Stimulated activated CD4-positive, alpha-beta T cell treated with anti-CD3 and anti-CD28 coated beads, TNF-alpha, amount 100 ng/mL, for 4 hours (primary cell): Measurements from ENCODE around the gene ZFP36.

Experiments
- DNase-seq, 3 experiments: peaks; one replicate each; pipeline ENCODE4 v3.0.0-alpha.2; 2020; ENCODE audit warnings: low read depth in 3 of 3

The ZFP36 gene

DNA sequence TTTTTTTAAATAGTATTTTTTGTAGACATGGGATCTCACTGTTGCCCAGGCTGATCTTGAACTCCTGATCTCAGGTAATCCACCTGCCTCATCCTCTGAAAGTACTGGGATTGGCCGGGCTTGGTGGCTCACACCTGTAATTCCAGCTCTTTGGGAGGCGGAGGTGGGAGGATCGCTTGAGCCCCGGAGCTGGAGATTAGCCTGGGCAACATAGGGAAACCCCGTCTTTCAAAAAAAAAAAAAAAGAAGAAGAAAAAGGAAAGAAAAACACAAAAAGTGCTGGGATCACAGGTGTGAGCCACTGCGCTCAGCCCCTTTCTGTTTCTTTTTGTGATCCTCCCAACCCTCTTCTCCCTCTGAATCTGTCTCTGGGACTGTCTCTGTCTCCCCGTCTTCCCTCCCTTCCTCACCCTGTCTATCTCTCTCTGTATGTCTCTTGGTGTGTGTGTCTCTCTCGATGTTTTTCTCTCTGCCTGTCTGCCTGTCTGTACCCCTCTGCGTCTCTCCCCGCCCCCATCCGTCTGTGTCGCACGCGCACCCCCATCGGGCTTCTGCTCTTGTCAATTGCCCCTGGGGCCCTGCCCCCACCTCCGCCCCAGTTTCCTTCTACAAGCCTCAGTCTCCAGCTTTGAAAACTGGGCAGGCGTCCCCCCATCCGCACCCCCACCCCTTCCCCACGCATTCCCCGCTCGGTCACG is 540 bp upstream of the ZFP36 start:
- DNase-seq = peak; percentile 82 to 87 (median 82)

DNA sequence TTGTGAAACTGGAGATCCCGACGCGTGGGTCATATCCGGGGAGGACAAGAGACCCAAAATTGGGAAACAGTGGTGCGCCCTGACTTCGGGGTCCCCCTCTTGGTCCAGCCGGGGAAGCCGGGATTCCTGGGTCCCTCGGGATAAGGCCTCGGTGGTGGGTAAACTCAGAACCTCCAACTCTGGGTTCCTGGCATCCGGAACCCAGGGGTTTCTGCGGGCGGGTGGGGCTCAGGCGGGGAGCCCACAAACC is 688 bp downstream of the ZFP36 start:
- peak in 1 of 3 experiments; percentile 45 for DNase-seq

DNA sequence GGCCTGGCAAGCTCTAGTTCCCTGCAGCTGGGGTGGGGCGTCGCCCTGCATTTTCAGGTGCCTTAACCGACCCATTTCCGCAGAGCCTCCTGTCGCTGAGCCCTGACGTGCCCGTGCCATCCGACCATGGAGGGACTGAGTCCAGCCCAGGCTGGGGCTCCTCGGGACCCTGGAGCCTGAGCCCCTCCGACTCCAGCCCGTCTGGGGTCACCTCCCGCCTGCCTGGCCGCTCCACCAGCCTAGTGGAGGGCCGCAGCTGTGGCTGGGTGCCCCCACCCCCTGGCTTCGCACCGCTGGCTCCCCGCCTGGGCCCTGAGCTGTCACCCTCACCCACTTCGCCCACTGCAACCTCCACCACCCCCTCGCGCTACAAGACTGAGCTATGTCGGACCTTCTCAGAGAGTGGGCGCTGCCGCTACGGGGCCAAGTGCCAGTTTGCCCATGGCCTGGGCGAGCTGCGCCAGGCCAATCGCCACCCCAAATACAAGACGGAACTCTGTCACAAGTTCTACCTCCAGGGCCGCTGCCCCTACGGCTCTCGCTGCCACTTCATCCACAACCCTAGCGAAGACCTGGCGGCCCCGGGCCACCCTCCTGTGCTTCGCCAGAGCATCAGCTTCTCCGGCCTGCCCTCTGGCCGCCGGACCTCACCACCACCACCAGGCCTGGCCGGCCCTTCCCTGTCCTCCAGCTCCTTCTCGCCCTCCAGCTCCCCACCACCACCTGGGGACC is 1.2 kb downstream of the ZFP36 start:
- peak in 1 of 3 experiments; percentile 15 for DNase-seq

DNA sequence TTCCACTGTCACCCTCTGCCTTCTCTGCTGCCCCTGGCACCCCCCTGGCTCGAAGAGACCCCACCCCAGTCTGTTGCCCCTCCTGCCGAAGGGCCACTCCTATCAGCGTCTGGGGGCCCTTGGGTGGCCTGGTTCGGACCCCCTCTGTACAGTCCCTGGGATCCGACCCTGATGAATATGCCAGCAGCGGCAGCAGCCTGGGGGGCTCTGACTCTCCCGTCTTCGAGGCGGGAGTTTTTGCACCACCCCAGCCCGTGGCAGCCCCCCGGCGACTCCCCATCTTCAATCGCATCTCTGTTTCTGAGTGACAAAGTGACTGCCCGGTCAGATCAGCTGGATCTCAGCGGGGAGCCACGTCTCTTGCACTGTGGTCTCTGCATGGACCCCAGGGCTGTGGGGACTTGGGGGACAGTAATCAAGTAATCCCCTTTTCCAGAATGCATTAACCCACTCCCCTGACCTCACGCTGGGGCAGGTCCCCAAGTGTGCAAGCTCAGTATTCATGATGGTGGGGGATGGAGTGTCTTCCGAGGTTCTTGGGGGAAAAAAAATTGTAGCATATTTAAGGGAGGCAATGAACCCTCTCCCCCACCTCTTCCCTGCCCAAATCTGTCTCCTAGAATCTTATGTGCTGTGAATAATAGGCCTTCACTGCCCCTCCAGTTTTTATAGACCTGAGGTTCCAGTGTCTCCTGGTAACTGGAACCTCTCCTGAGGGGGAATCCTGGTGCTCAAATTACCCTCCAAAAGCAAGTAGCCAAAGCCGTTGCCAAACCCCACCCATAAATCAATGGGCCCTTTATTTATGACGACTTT is 2.0 kb downstream of the ZFP36 start:
- no peak for DNase-seq

DNA sequence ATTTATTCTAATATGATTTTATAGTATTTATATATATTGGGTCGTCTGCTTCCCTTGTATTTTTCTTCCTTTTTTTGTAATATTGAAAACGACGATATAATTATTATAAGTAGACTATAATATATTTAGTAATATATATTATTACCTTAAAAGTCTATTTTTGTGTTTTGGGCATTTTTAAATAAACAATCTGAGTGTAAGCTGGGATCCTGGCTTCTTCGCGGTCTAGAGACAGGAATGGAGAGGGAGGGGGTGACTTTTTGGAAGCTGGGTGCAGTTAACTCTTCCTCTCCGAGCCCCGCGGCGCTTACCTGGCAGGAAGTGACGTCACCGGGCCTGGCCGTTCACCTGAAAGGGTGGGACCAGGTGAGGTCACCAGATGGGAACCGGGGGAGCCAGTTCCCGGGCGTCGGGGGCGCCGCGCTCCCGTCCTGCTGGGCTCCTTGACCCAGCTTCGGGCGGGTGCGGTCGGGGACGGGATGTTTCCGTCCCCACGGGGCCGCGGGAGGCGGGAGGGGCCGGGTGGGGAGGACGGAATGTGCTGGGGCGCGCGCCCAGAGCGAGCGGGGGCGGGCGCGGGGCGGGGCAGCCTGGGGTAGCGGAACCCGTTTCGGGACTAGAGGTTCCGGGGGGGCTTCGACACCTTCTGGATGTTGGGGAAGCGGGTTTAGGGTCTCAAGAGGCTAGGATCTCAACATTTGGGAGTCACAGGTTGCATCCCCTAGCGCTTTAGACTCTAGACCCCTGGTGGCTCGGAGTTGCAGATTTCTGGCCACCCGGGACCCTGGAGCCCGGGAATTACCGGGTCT is 2.8 kb downstream of the ZFP36 start:
- peak; percentile 71 to 78 (median 73) for DNase-seq

DNA sequence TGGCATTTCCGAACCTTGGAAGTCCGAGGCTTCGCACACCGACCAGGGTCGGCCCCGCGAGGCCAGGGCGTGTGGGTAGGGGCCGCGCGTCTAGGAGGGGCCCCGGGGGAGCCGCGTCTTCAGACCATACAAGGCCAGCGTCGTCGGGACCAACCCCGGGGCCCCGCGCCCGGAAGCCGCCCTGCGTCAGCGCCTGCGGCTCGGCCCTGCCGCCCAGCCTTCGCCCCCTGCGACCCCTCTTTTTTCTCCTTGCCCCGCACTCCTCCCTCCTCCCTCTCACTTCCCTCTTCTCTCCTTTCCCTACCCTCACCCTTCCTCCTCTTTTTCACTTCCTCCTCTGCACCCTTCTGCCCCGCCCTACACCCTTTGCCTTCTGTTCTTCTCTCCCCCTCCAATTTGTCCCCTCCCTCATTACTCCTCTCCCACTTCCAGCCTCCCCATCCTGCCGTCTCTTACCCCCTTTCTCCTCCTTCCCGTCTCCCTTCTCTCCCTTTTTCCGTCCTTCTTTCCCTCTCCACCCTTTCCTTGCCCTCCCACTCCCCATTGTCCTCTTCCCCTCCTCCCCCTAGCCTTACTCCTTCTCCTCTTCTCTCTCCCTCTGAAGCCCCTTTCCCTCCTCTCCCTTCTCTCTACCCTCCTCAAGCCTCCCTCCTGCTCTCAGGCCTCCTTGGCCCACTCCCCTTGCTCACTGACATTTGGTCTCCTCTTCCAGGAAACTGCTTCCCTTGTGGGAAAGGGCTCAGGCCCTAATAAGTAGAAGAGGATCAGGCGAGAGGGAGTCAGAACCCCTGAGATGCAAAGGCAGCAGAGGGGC is 3.6 kb downstream of the ZFP36 start:
- DNase-seq = peak in 1 of 3 experiments; percentile 41

DNA sequence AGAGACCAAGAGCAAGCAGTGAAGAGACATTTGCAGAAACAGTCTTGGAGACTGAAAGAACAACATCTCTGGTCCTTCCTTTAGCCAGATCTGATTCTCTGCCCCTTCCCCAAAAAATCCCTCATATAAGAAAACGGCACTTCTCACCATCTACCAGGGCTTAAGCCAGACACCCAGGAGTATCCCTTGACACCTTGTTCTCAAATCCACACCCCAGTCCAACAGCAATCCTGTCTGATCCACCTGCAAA is 4.1 kb downstream of the ZFP36 start:
- DNase-seq = no peak

DNA sequence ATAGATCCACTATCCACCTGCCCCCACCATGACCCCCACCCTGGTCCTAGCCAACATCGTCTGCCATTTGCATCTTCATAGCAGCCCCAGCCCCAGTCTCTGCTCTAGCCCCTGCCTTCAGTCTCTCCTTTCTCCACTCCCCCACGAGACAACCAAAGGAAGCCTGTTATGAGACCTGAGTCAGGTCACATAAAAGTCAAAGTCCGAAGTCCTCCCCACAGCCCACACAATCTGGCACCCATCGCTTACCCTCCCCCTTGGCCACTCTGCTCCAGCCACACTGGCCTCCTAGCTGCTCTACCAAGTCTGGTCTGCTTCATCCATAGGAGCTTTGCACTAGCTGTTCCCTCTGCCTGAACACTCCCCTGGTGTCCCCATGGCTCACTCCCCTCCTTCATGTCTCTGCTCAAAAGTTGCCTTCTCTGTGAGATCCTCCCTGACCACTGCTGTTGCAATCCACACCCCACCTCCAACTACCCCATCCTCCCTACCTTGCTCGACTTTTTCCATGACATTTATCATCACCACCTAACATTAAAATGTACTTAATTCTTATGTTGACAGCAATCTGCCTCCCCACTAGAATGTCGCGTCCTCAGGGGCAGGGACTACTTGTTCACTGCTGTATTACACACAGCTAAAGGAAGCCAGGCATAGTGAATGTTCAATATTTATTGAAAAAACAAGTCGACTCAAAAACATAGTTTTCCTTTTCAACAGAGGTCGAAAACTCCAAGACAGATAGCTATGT is 4.6 kb downstream of the ZFP36 start:
- DNase-seq = no peak

DNA sequence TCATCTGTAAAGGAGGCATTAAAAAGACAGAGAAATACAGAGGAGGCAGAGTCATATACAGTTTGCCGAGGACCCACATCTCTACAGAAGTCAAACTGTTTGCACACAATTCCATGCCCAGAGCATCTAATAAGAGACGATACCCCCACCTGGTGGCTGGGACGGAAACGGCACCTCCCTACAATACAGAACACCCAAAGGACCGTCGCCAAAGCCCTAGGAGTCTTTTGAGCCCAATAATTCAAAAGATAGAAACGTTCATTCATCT is 5.1 kb downstream of the ZFP36 start:
- DNase-seq = peak; percentile 80 to 87 (median 83)

DNA sequence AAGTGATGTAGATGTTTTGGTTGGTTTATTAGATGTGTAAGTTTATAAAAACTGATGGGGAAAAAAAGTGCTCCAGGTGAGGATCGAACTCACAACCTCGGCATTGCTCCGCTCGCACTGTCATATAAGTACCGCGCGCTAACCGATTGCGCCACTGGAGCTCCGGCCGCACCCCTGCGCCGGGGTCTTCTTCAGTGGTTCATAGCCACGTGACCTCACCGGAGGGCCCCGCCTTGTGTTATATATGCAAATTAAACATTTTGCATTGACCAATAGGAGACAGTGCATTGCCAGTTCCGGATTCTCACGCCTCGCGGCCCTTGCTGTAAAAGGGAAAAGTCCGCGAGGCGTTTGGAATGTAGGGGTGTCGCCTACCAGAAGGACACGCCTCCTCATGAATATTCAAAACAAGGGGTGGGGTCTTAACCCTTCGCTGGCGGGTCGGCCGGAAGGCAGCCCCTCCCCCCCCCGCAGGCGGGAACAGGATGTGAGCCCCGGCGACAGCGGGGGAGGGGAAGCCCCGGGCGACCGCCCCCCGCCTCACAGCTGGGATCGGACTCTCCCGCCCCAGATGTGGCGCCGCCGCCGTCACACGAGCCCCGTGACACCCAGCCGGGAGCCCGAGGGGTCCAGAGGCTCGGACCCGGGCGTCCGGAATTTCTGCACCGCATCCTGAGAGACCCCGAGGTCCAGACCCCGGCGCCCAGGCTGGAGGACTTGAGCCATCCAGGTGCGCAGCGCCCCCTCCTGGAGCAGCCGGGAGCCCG is 5.6 kb downstream of the ZFP36 start, which contains the start of gene PLEKHG2:
PLEKHG2 (plus strand) TSS at position 570 of the 767 bp plus-strand sequence. CDS start 1,418 bp downstream, outside the sequence.
- DNase-seq = peak; percentile 92 to 99 (median 97)

DNA sequence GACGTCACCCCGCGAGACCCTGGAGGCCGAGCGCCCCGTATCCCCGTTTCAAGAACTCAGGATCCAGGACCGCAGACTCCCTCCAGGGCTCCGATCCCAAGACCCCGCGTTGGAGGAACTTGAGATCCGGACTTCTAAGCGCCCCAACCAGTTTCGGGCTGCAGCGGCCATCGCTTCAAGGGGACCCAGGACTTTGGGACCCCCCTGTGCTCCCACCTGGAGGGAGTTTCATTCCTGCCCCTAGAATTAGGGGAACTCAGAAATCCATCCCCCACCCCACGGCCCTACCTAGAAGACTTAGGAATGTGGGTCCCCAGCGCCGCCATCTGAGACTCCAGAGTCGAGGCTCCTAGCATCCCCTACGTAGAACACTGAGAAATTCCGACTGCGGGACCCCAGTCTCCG is 6.2 kb downstream of the ZFP36 start:
- DNase-seq = no peak

DNA sequence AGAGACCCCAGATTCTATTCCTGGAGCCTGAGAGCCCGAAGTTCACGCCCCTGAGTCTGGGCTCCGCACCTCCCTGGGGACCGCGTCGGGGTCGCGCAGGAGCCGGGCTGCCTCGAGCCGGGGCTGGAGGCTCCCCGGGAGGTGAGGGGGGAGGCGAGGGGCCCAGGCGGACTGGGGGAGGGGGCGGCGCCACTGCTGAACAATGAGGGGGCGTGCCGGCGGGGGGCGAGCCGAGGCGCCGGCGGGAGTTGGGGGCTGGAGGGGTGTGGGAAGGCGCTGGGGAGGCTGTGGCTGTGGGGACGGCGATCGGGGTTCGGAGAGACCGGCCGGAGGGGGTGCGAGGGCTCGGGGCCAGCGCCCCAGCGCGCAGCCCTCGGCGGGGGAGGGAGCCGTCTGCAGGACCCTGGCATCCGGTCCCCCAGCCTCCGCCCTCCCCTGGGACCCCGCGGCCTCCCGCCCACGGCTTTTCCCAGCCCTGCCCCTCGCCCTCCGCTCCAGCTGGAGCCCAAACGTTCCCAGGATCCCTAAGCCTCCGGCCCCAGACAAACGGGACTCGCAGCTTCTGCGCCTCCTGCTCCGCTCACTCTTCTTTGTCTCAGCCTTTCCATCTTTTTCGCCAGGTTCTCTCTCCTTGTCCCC is 6.7 kb downstream of the ZFP36 start:
- DNase-seq = no peak

DNA sequence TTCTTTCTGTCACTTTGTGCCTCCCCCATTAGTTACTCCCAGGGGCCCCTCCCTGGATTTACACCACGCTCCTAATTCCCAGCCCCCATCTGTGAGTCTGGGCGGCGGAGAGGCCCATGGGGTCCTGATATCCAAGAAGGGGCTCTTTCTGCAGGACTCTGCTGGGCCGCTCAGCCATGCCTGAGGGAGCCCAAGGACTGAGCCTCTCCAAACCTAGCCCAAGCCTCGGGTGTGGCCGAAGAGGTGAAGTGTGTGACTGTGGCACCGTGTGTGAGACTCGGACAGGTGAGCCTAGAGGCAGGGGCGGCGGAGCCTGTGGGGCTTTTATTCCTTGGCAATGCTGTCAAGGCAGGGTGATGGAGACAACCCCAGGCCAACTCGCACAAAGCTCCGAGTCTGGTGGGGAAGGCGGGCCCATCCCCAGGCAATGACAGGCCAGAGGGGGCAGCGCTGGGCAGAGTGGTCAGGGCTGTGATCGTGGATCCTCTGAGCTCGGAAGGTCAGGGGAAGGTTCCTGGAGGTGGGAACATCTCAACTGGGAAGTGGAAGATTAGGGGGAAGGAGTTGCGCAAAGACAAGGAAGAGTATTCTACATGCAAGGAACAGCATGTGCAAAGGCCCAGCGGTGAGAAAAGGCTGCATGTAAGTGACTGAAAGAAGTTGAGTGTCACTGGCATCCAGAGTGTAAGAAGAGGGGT is 7.4 kb downstream of the ZFP36 start:
- no peak for DNase-seq

DNA sequence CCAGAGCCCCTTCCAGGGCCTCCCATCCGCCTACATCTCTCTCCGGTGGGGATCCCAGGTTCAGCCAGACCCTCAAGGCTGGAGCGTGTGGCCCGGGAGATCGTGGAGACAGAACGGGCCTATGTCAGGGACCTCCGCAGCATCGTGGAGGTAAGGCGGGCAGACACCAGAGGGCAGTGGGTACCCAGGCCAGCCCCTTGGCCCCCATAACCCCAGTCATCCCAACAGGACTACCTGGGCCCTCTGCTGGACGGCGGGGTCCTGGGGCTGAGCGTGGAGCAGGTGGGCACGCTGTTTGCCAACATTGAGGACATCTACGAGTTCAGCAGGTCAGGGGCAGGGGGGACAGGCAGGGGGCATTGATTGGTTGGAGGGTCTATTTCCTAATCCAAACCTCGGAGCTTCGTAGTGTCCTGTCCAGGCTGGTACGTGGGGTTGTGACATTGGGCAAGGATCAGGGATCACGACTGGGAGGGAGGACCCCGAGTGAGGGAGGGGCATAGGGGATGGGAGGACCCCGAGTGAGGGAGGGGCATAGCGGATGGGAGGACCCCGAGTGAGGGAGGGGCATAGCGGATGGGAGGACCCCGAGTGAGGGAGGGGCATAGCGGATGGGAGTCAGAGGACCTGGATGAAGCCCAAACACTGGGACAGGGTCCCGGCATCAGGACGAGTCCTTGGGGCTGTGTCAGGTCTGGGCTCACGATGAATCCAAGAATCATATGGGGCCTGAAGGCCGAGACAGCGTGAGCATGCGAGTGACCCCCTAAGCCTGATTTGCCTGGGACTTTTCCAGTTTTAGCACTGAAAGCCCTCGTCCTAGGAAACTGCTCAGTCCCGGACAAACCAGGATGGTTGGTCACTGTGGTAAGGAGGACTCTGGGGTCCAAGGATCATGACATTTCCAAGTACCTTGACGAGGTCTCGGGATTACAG is 8.7 kb downstream of the ZFP36 start:
- DNase-seq = no peak

DNA sequence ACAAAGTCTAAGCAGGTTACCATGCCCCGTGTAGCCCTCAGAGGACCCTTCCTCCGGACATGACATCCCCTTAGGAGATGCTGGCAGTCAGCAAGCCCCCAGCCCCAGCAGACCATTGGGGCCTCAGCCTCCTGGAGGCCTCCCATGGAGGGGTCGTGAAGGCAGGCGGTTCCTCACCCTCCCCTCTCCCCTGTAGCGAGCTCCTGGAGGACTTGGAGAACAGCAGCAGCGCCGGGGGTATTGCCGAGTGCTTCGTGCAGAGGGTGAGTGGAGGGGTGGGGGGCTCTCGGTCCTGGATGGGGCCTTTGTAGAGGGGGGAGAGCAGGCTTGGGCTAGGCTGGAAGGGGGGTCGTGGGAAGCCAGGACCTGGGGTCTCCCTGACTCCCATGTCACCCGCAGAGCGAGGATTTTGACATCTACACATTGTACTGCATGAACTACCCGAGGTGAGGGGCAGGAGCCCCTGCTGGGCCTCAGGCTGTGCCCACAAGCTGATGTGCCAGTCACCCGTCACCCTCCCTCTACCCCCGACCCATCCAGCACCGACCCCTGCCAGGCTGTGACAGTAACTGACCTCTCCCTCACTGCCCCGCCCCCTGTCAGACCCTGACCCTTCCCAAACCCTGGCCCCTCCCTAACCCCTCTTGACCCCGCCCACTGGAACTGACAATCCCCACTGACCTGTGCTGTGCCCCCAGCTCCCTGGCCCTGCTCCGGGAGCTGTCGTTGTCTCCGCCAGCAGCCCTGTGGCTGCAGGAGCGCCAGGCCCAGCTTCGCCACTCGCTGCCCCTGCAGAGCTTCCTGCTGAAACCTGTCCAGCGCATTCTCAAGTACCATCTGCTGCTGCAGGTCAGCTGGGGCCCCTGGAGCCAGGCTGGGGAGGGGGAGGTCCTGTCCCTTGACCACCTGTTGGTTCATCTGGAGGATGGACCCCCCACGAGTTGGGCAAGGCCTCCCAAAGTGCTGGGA is 9.8 kb downstream of the ZFP36 start:
- DNase-seq = no peak

DNA sequence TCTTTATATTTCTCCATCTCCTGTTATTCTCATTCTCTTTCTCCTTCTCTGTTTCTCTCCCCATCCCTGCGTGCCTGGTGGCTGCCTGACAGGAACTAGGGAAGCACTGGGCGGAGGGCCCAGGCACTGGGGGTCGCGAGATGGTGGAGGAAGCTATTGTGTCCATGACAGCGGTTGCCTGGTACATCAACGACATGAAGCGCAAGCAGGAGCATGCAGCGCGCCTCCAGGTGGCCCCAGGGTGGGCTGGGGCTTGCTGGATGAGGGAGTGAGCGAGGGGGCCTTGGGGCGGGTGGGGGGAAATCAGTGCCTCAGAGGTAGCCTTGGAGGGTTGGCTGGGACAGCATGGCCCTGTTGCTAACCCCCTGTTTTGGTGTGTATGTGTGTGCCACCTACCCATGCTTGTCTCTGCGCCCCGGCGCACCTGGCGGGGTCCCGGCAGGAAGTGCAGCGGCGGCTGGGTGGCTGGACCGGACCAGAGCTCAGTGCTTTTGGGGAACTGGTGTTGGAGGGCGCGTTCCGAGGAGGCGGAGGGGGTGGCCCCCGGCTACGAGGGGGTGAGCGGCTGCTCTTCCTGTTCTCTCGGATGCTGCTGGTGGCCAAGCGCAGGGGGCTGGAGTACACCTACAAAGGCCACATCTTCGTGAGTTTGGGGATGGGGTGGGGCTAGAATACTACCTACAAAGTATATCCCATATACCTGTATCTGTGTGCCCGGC is 11.0 kb downstream of the ZFP36 start:
- no peak for DNase-seq
